Measurements from ENCODE around the gene UMAD1.

The UMAD1 gene

DNA sequence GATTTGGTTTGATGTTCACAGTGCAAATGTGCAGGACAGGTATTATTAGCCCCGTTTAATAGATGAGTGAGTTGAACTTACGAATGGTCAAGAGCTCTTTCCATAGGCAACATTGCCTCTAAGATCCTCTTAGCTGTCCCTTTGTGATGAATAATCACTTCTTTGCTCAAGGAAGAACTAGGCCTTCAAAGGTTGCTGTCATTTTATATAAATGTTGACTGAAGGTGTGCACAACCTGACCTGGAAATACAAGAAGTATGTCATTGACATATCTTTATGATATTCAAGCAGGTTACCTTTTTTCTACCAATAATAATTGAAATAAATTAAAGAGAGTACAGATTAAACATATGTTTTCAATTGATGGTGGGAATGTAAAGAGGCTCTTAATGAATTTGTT is 279.5 kb downstream of the UMAD1 start:
- no peak for DNase-seq (ENCODE audit: low read depth in 2 of 2, low spot score in 1 of 2)

DNA sequence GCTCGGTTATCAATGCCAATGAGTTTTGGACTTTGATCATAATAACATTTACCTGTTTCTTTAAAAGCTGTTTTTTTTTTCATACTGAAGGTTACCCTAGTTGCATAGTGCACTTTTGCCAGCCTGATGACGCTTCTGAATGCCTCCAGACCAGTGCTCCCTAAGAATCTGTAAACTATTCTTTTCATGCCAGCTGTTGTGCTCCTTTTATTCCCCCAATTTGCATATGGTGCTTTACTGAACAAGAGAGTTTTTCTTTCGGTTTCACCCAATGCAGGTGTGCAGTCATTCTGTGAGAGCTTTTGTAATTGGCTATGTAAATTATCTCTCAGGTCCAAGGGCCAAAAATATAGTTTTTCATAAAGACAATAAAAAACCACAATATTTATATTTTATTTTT is 279.9 kb downstream of the UMAD1 start:
- no peak for DNase-seq (ENCODE audit: low read depth in 2 of 2, low spot score in 1 of 2)

DNA sequence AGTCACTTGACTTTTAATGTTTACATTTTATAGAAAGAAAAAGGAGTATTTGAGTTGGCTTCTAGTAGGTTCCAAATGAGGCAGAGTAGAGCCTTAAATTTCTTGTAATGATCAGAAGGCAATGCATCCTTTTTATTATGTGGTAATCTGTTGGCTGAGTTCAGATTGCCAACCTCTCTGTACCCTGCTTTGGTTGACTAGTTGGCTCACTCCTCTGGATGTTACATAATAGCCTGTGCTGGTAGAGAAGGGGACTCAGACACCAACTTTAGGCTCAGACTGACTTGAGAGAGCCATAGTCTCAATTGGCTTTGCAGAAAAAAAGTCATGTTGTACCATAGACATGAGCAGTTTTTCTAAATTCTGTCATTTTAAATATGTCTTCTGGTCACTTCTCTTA is 281.3 kb downstream of the UMAD1 start:
- no peak for DNase-seq (ENCODE audit: low read depth in 2 of 2, low spot score in 1 of 2)

DNA sequence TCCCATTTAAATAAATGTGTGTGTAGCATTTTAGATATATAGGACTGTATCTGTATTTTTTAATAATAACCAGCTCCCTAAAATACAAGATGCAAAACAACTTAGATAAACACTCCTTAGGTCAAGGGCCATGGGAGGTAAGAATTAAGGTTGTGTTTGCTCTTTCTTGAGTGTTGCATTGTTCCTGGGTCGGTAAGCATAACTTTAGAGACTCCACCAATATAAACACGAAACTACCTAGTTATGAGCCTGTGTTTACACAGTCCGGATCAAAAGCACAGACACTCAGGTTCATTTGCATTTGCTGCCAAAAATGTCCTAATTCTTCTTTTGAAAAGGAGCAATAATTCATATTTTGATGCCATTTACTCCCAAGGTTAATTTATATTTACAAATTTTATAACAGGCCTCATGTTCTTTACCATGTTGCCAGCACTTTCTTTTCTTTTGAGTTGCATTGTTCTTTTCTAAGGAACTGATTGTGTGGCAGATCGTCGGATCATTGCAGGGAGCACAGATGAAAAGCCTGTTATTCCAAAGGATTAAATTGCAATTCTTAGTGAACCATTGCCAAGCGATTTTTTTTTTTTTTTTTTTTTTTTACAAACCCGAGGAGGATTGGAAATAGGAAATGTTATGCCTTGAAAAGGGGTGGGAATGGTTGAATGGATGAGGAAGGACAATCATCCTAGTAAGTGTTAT is 282.3 kb downstream of the UMAD1 start:
- DNase-seq (ENCODE audit: low read depth in 2 of 2, low spot score in 1 of 2) = no peak

DNA sequence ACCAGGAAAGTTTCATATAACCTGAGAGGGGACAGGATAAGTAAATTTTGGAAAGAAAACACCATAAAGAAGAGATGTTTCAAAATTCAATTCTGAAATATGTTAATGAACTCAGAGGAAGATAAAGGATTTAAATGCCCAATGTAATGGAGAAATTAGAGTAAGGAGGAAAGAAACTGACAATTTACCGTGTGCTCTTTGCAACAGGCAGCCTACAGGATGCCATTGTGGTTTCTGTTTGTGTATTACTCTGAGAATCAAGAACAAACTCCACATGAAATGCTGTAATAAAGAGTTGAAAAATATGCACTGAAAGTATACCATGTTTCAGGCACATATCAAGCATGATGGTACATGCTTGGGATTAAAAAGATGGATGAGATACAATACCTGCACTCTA is 283.3 kb downstream of the UMAD1 start:
- no peak for DNase-seq (ENCODE audit: low read depth in 2 of 2, low spot score in 1 of 2)

DNA sequence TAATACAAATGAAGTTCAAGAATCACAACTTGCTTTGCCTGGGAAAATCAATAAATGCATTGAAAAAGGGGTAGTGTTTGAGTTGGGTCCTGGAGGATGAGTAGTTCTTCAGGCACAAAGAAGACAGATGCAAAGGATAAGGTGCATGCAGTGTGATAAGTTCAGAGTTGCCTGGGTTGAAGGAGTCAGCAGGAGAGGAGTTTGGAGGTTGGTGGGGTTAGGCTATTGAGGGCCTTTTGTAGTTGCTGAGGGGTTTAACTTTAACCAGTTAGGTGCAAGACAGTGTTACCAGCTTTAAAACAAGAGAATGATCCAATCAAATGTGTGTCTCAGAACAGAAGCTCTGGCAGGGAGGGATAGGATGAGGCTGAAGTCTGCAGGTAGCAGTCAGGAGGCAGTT is 283.8 kb downstream of the UMAD1 start:
- DNase-seq (ENCODE audit: low read depth in 2 of 2, low spot score in 1 of 2) = no peak
